Stimulated activated CD8-positive, alpha-beta memory T cell treated with anti-CD3 and anti-CD28 coated beads, Interleukin-2, amount 100 ng/mL, for 1 hour (primary cell): Measurements from ENCODE around the gene GTF2F2.
"Not testable (repeated sequence)": the region's sequence is repeated elsewhere in the genome, so short reads cannot be mapped to it uniquely, and the experiment has no call there.

Experiments used
- DNase-seq, 2 donors: peaks; one replicate each; pipeline ENCODE4 v3.0.0-alpha.2; 2020; ENCODE audit warnings: low read depth in 2 of 2

The GTF2F2 gene

GRCh38 chr13:45178349-45179162 is 58.2 kb downstream of the GTF2F2 start:
- DNase-seq: no peak

- no peak for DNase-seq
These were observed 59.1 kb downstream of the GTF2F2 start for GRCh38 chr13:45179428-45179827.

GRCh38 chr13:45180303-45180702 is 60.0 kb downstream of the GTF2F2 start:
- no peak for DNase-seq

- DNase-seq: no peak
These were observed 60.6 kb downstream of the GTF2F2 start for GRCh38 chr13:45180713-45181601.

- DNase-seq: no peak
These were observed 64.4 kb downstream of the GTF2F2 start for GRCh38 chr13:45184693-45185092.

- DNase-seq: no peak
These were observed 65.0 kb downstream of the GTF2F2 start for GRCh38 chr13:45185286-45185685.

- not testable (repeated sequence) for DNase-seq
These were observed 68.8 kb downstream of the GTF2F2 start for GRCh38 chr13:45189077-45189476.

- DNase-seq: not testable (repeated sequence)
These were observed 69.2 kb downstream of the GTF2F2 start for GRCh38 chr13:45189511-45189910.

GRCh38 chr13:45191874-45192273 is 71.6 kb downstream of the GTF2F2 start:
- DNase-seq: no peak

GRCh38 chr13:45194081-45194939 is 74.0 kb downstream of the GTF2F2 start:
- no peak for DNase-seq

- DNase-seq: no peak
These were observed 75.1 kb downstream of the GTF2F2 start for GRCh38 chr13:45195421-45195820.

- no peak for DNase-seq
These were observed 75.8 kb downstream of the GTF2F2 start for GRCh38 chr13:45196096-45196495.

GRCh38 chr13:45196622-45197021 is 76.3 kb downstream of the GTF2F2 start:
- DNase-seq: no peak

GRCh38 chr13:45198041-45198440 is 77.7 kb downstream of the GTF2F2 start:
- DNase-seq: no peak

- no peak for DNase-seq
These were observed 78.6 kb downstream of the GTF2F2 start for GRCh38 chr13:45198924-45199323.

- DNase-seq: no peak
These were observed 79.4 kb downstream of the GTF2F2 start for GRCh38 chr13:45199711-45200110.

GRCh38 chr13:45200701-45201232 is 80.5 kb downstream of the GTF2F2 start, which contains the start of gene KCTD4:
Gene KCTD4, minus strand, starts transcription at chr13:45201045. Its CDS starts 6,478 bp downstream, at chr13:45194567.
- DNase-seq: no peak

- no peak for DNase-seq
These were observed 84.8 kb downstream of the GTF2F2 start for GRCh38 chr13:45205124-45205523.

- no peak for DNase-seq
These were observed 86.0 kb downstream of the GTF2F2 start for GRCh38 chr13:45206340-45206739.

- no peak for DNase-seq
These were observed 87.0 kb downstream of the GTF2F2 start for GRCh38 chr13:45207319-45207718.

GRCh38 chr13:45208132-45208531 is 87.8 kb downstream of the GTF2F2 start:
- no peak for DNase-seq
